ENCODE data around the gene ATF7. TPM values are rescaled to one million over a fixed set of nuclear protein-coding genes. Genes with fewer than 3 reads are reported as not detected.

The ATF7 gene
- total and polyA plus RNA-seq, 2 donors (not counting 1 experiment from before 2014, with no cell fraction given), result 15.7 to 42.2 TPM

- H3K9me3 Mint-ChIP-seq (ENCODE audit: insufficient read depth), result peaks cover 3% of the 10 kb centered on the region
- Histone ChIP-seq H3K27me3 (replicated peaks in 1 of 4; ENCODE audit: control extremely low read depth in 1 of 4, control insufficient read depth in 3 of 4, insufficient read depth in 4 of 4, low read length in 3 of 4) (no peaks in the 10 kb centered on the region), H3K4me1 (ENCODE audit: control insufficient read depth in 2 of 2, insufficient read depth in 2 of 2, low read length in 2 of 2) (no peaks in the 10 kb centered on the region), H3K4me3 (ENCODE audit: control extremely low read depth in 1 of 5, extremely low read depth in 1 of 5, insufficient read depth in 1 of 5, low read depth in 2 of 5, low read length in 4 of 5) (no peak overlapping the region), H3K9ac (ENCODE audit: low read length) (no peak overlapping the region), H3K9me3 (ENCODE audit: control extremely low read depth in 1 of 3, control insufficient read depth in 2 of 3, insufficient read depth in 1 of 3, low read length in 2 of 3) (no peaks in the 10 kb centered on the region), H3K4me2 (replicated peaks; ENCODE audit: low read depth, low read length, poor library complexity, severe bottlenecking) (no peak overlapping the region), H3K36me3 (replicated peaks in 1 of 2; ENCODE audit: control extremely low read depth in 1 of 2, control insufficient read depth in 1 of 2, extremely low read depth in 1 of 2, insufficient read depth in 2 of 2, low read length in 1 of 2) (no peaks in the 10 kb centered on the region), H4K20me1 (ENCODE audit: control insufficient read depth, insufficient read depth, low read length, poor library complexity, severe bottlenecking) (no peaks in the 10 kb centered on the region), H3K79me2 (ENCODE audit: control insufficient read depth, insufficient read depth, low read length) (no peaks in the 10 kb centered on the region), H2AFZ (ENCODE audit: insufficient read depth, low read depth, low read length, poor library complexity, severe bottlenecking) (no peak overlapping the region), H3K27ac (ENCODE audit: low read length in 2 of 2) (no peak overlapping the region)
- WGBS (ENCODE audit: insufficient coverage), result 55% methylated on average over 2 of the region's 5 CpGs
- TF ChIP-seq EZH2 (IDR thresholded peaks at IDR 0.05; ENCODE audit: borderline replicate concordance, insufficient read depth, low read depth, low read length, poor library complexity, severe bottlenecking), result no peak
- TF ChIP-seq CTCF (IDR thresholded peaks at IDR 0.05), result no peak
- no peak for ATAC-seq (ENCODE audit: low read depth)
- ChIA-PET POLR2A (no interaction called here), CTCF (no interaction called here)
- intact Hi-C loops (cut with micrococcal nuclease), result no loop called here
- DNase-seq, result no peak
- H3K4me1 Mint-ChIP-seq, result no peaks in the 10 kb centered on the region
- no peak overlapping the region for H3K4me3 Mint-ChIP-seq
- H3K27ac Mint-ChIP-seq, result no peak overlapping the region
- no peaks in the 10 kb centered on the region for H3K27me3 Mint-ChIP-seq
Observed at GRCh38 chr12:53643232-53643979, 17.2 kb upstream of the ATF7 start.

- no peak for ATAC-seq (ENCODE audit: low read depth)
- Histone ChIP-seq H3K36me3 (replicated peaks in 1 of 2; ENCODE audit: control extremely low read depth in 1 of 2, control insufficient read depth in 1 of 2, extremely low read depth in 1 of 2, insufficient read depth in 2 of 2, low read length in 1 of 2) (no peaks in the 10 kb centered on the region), H3K9me3 (ENCODE audit: control extremely low read depth in 1 of 3, control insufficient read depth in 2 of 3, insufficient read depth in 1 of 3, low read length in 2 of 3) (no peaks in the 10 kb centered on the region), H4K20me1 (ENCODE audit: control insufficient read depth, insufficient read depth, low read length, poor library complexity, severe bottlenecking) (no peaks in the 10 kb centered on the region), H3K4me2 (replicated peaks; ENCODE audit: low read depth, low read length, poor library complexity, severe bottlenecking) (no peak overlapping the region), H3K27ac (ENCODE audit: low read length in 2 of 2) (no peak overlapping the region), H3K79me2 (ENCODE audit: control insufficient read depth, insufficient read depth, low read length) (no peaks in the 10 kb centered on the region), H3K9ac (ENCODE audit: low read length) (no peak overlapping the region), H3K4me3 (ENCODE audit: control extremely low read depth in 1 of 5, extremely low read depth in 1 of 5, insufficient read depth in 1 of 5, low read depth in 2 of 5, low read length in 4 of 5) (no peak overlapping the region), H2AFZ (ENCODE audit: insufficient read depth, low read depth, low read length, poor library complexity, severe bottlenecking) (no peak overlapping the region), H3K27me3 (replicated peaks in 1 of 4; ENCODE audit: control extremely low read depth in 1 of 4, control insufficient read depth in 3 of 4, insufficient read depth in 4 of 4, low read length in 3 of 4) (no peaks in the 10 kb centered on the region), H3K4me1 (ENCODE audit: control insufficient read depth in 2 of 2, insufficient read depth in 2 of 2, low read length in 2 of 2) (no peaks in the 10 kb centered on the region)
- CTCF ChIA-PET, result interaction anchor here (0.7 kb wide), 1 partner anchor 54 kb away, joined by 3 read pairs; no protein-coding TSS in a partner anchor
- DNase-seq, result no peak
- no peaks in the 10 kb centered on the region for H3K27me3 Mint-ChIP-seq
- TF ChIP-seq CTCF (IDR thresholded peaks at IDR 0.05) (no peak), EZH2 (IDR thresholded peaks at IDR 0.05; ENCODE audit: borderline replicate concordance, insufficient read depth, low read depth, low read length, poor library complexity, severe bottlenecking) (no peak)
- no CpG with 5 or more reads among the region's 2 CpGs for WGBS (ENCODE audit: insufficient coverage)
- POLR2A ChIA-PET, result no interaction called here
- H3K27ac Mint-ChIP-seq, result no peak overlapping the region
- no peak overlapping the region for H3K4me3 Mint-ChIP-seq
- intact Hi-C loops (cut with micrococcal nuclease), result no loop called here
- H3K9me3 Mint-ChIP-seq (ENCODE audit: insufficient read depth), result no peaks in the 10 kb centered on the region
- no peaks in the 10 kb centered on the region for H3K4me1 Mint-ChIP-seq
Observed at GRCh38 chr12:53638057-53638456, 11.9 kb upstream of the ATF7 start.

All from B cell (primary cell).